CD4-positive, alpha-beta T cell treated with Interleukin-1 beta for 1 hour (primary cell): ENCODE measurements around the gene IFNAR1.
A peak's percentile ranks its signal among the peaks of the same experiment; 100 is the strongest.

ENCODE experiments used
- DNase-seq, 2 donors: peaks; one replicate each; pipeline ENCODE4 v3.0.0-alpha.2; 2020 to 2022

The IFNAR1 gene

DNA sequence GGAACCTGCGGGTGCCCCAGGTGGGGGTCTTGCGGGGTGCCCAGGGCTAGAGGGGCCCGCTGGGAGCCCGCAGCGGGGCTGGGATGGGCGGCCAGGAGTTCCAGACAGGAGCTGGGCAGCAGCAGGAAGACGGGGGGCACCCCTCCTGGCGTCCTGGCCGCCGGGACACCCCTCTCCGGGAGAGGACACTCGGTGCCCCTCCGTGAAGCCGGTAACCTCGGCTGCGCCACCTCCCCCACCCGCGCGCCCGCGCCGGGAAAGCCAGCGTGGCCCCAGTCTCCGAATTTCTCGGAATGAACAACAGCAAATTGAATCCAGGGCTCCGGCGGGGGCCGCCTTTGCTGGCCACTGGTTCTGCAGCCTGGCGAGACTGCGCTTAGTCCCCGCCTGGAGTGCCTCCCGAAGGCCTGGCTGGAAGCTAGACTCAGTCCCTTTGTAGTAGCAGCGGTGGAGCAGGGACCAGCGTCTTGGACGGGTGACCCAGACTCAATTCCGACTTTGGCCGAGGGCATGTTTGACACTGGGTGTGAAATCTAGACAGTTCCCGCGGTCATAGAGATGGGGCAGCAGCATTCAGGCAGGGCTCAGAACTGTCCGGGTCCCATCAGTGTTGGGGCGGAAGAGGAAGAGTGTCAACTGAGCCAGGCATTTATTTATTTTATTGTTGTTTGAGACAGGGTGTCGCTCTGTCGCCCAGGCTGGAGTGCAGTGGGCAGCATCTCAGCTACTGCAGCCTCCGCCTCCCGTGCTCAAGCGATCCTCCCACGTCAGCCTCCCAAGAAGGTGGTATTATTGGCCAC is 79.2 kb downstream of the IFNAR1 start:
- peak in 1 of 2 donors; percentile 29 for DNase-seq

GRCh38 chr21:33406493-33406892 is 81.7 kb downstream of the IFNAR1 start:
- no peak for DNase-seq
